Measurements from ENCODE around the gene RBM20.

Gene RBM20

GRCh38 chr10:110791541-110792073, 147.5 kb downstream of the RBM20 start:
- no peak for DNase-seq

GRCh38 chr10:110792476-110793125, 148.5 kb downstream of the RBM20 start:
- no peak for DNase-seq

- DNase-seq = no peak
Observed at GRCh38 chr10:110793128-110793812, 149.1 kb downstream of the RBM20 start.

- DNase-seq = no peak
Observed at GRCh38 chr10:110793886-110794285, 149.8 kb downstream of the RBM20 start.

- DNase-seq = peak; percentile 30
Observed at GRCh38 chr10:110794808-110795207, 150.7 kb downstream of the RBM20 start.

GRCh38 chr10:110797416-110797815, 153.3 kb downstream of the RBM20 start:
- DNase-seq = no peak

GRCh38 chr10:110798340-110798739, 154.2 kb downstream of the RBM20 start:
- no peak for DNase-seq

- no peak for DNase-seq
Observed at GRCh38 chr10:110802090-110802489, 158.0 kb downstream of the RBM20 start.

GRCh38 chr10:110802551-110803238, 158.6 kb downstream of the RBM20 start:
- peak; percentile 83 for DNase-seq

- no peak for DNase-seq
Observed at GRCh38 chr10:110803239-110803749, 159.2 kb downstream of the RBM20 start.

- peak; percentile 79 for DNase-seq
Observed at GRCh38 chr10:110803830-110804338, 159.7 kb downstream of the RBM20 start.

GRCh38 chr10:110804376-110804775, 160.2 kb downstream of the RBM20 start:
- DNase-seq = no peak

GRCh38 chr10:110805292-110805691, 161.2 kb downstream of the RBM20 start:
- DNase-seq = no peak

- no peak for DNase-seq
Observed at GRCh38 chr10:110806335-110806734, 162.2 kb downstream of the RBM20 start.

GRCh38 chr10:110808123-110808522, 164.0 kb downstream of the RBM20 start:
- DNase-seq = no peak

GRCh38 chr10:110808615-110809014, 164.5 kb downstream of the RBM20 start:
- no peak for DNase-seq

- DNase-seq = no peak
Observed at GRCh38 chr10:110810625-110811024, 166.5 kb downstream of the RBM20 start.

- DNase-seq = no peak
Observed at GRCh38 chr10:110811791-110812581, 167.8 kb downstream of the RBM20 start.

GRCh38 chr10:110812583-110812982, 168.4 kb downstream of the RBM20 start:
- no peak for DNase-seq

GRCh38 chr10:110813743-110814472, 169.8 kb downstream of the RBM20 start:
- DNase-seq = no peak

- no peak for DNase-seq
Observed at GRCh38 chr10:110815354-110816004, 171.3 kb downstream of the RBM20 start.
